HG03095 (cell line): Measurements from ENCODE around the gene LIMS2.

ENCODE experiments used
- ATAC-seq: cut with Tn5 transposase; IDR thresholded peaks from one replicate; pipeline ENCODE4 v1.9.1; 2021; ENCODE audit warnings: moderate library complexity; ENCODE audit not compliant: unreplicated experiment

The LIMS2 gene

GRCh38 chr2:127624756-127625571 is 50.4 kb downstream of the LIMS2 start:
- no peak for ATAC-seq

GRCh38 chr2:127624320-127624755 is 51.0 kb downstream of the LIMS2 start:
- ATAC-seq = no peak

- no peak for ATAC-seq
Observed at GRCh38 chr2:127623388-127624319, 51.7 kb downstream of the LIMS2 start.

GRCh38 chr2:127622561-127623387 is 52.6 kb downstream of the LIMS2 start:
- ATAC-seq = no peak

- no peak for ATAC-seq
Observed at GRCh38 chr2:127621981-127622431, 53.3 kb downstream of the LIMS2 start.

GRCh38 chr2:127620866-127621265 is 54.5 kb downstream of the LIMS2 start:
- ATAC-seq = no peak

- ATAC-seq = no peak
Observed at GRCh38 chr2:127619877-127620705, 55.2 kb downstream of the LIMS2 start.

GRCh38 chr2:127619203-127619590 is 56.1 kb downstream of the LIMS2 start:
- ATAC-seq = no peak

- ATAC-seq = no peak
Observed at GRCh38 chr2:127618551-127619202, 56.7 kb downstream of the LIMS2 start.

GRCh38 chr2:127615511-127616166 is 59.7 kb downstream of the LIMS2 start:
- no peak for ATAC-seq

GRCh38 chr2:127614731-127615130 is 60.6 kb downstream of the LIMS2 start:
- ATAC-seq = no peak

- no peak for ATAC-seq
Observed at GRCh38 chr2:127614246-127614645, 61.1 kb downstream of the LIMS2 start.

GRCh38 chr2:127612111-127612822 is 63.1 kb downstream of the LIMS2 start:
- ATAC-seq = no peak

- no peak for ATAC-seq
Observed at GRCh38 chr2:127611076-127611925, 64.0 kb downstream of the LIMS2 start.

- no peak for ATAC-seq
Observed at GRCh38 chr2:127610561-127610960, 64.8 kb downstream of the LIMS2 start.

GRCh38 chr2:127609818-127610217 is 65.5 kb downstream of the LIMS2 start:
- no peak for ATAC-seq

GRCh38 chr2:127609031-127609751 is 66.1 kb downstream of the LIMS2 start:
- no peak for ATAC-seq
